Measurements from ENCODE around the gene COP1.

Gene COP1

DNA sequence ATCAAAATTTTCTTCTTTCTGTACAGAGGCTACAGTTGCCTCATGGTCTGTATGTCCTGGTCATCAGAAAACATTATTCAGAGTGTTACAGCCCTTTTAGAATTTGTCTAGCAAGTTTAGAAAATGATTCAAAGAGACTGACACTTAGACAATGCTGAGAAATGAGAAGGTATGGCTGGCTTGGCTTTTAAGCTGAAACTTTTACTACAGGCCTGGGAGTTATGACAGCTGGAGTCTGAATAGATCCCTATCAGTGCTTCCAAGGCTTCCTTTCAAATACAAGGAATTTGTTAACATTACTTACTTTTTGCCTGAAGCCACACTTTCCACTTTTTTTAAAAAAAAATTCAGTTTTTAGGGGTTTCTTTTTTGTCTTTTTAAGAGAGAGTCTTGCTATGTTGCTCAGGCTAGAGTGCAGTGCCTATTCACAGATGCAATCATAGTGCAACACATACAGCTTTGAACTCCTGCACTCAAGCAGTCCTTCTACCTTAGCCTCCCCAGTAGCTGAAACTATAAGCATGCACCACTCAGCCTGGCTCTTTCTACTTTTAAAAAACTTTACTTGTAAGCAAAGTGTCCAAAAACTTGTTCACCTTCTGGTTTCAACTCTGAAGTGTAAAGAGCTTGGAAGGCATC, 10.5 kb upstream of the COP1 start:
- no peak for TF ChIP-seq CTCF (IDR thresholded peaks at IDR 0.05; ENCODE audit: low read depth, low read length)
- TF ChIP-seq MYC (IDR thresholded peaks at IDR 0.05; ENCODE audit: low read depth, low read length): no peak
- TF ChIP-seq, protein P1, sequence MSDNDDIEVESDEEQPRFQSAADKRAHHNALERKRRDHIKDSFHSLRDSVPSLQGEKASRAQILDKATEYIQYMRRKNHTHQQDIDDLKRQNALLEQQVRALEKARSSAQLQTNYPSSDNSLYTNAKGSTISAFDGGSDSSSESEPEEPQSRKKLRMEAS (IDR thresholded peaks at IDR 0.05; ENCODE audit: low read depth, low read length): no peak
- TF ChIP-seq POLR2A (IDR thresholded peaks at IDR 0.05; ENCODE audit: extremely low read depth, insufficient read length): no peak
- DNase-seq (ENCODE audit: low read depth): no peak
- H3K4me3 ChIP-seq (ENCODE audit: low read depth, low read length): no peak overlapping the region

- TF ChIP-seq POLR2A (IDR thresholded peaks at IDR 0.05; ENCODE audit: extremely low read depth, insufficient read length) (no peak), CTCF (IDR thresholded peaks at IDR 0.05; ENCODE audit: low read depth, low read length) (no peak), MYC (IDR thresholded peaks at IDR 0.05; ENCODE audit: low read depth, low read length) (no peak)
- TF ChIP-seq, protein P1 (IDR thresholded peaks at IDR 0.05; ENCODE audit: low read depth, low read length): no peak
- no peak for DNase-seq (ENCODE audit: low read depth)
- no peak overlapping the region for H3K4me3 ChIP-seq (ENCODE audit: low read depth, low read length)
These were observed 8.9 kb upstream of the COP1 start for GRCh38 chr1:176216031-176216430.

- TF ChIP-seq, protein P1 (IDR thresholded peaks at IDR 0.05; ENCODE audit: low read depth, low read length): no peak
- no peak for TF ChIP-seq POLR2A (IDR thresholded peaks at IDR 0.05; ENCODE audit: extremely low read depth, insufficient read length)
- no peak for TF ChIP-seq MYC (IDR thresholded peaks at IDR 0.05; ENCODE audit: low read depth, low read length)
- TF ChIP-seq CTCF (IDR thresholded peaks at IDR 0.05; ENCODE audit: low read depth, low read length): no peak
- DNase-seq (ENCODE audit: low read depth): peak; percentile 59
- no peak overlapping the region for H3K4me3 ChIP-seq (ENCODE audit: low read depth, low read length)
These were observed 4.5 kb upstream of the COP1 start for GRCh38 chr1:176211396-176212165.

GRCh38 chr1:176208034-176208433, 948 bp upstream of the COP1 start:
- no peak for DNase-seq (ENCODE audit: low read depth)
- no peak for TF ChIP-seq MYC (IDR thresholded peaks at IDR 0.05; ENCODE audit: low read depth, low read length)
- TF ChIP-seq POLR2A (IDR thresholded peaks at IDR 0.05; ENCODE audit: extremely low read depth, insufficient read length): no peak
- TF ChIP-seq CTCF (IDR thresholded peaks at IDR 0.05; ENCODE audit: low read depth, low read length): no peak
- TF ChIP-seq, protein P1 (IDR thresholded peaks at IDR 0.05; ENCODE audit: low read depth, low read length): no peak
- H3K4me3 ChIP-seq (ENCODE audit: low read depth, low read length): peak overlapping the region; percentile 76

DNA sequence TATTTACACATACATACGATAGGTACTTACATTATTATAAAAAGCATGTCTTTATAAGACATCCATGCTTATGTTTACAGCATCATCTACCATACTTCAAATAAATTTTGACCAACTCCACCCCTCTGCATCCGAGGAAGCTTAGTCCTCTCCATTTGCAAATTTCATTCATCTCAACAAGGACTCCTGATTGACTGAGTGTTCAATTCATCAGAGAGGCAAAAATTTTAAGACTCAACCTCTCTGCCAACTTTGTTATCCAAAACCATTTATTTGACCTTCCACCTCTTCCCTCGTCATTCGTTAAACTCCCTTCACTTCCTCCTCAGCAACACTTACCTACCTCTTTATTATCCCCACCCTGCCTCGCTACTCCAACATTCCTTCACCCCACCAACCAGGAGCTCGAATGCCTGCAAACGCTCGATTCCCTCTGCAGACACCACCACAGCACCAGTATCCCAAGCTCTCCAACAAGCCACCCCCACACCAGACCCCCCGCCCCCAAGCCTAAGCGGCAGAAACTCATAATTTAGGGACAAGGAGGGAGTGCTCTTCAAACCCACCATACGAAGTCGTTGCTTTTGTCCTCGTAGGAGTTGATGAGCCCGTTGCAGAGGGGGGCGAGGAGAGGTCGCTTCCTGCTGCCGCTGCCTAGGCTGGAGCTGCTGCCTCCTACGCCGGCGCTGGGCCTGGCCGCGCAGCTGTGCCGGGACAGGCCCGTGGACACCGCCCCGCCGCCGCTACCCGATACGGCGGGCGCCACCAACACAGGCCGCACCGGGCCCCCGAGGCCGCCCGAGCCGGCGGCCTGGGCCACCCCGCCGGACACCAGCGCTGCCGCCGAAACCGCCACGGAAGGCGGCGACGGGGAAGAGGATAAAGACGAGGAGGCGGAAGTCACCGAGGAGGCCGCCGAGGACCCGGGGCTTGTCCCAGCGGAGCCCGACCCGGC, 803 bp downstream of the COP1 start:
- TF ChIP-seq CTCF (IDR thresholded peaks at IDR 0.05; ENCODE audit: low read depth, low read length): no peak
- TF ChIP-seq, protein P1 (IDR thresholded peaks at IDR 0.05; ENCODE audit: low read depth, low read length): no peak
- TF ChIP-seq MYC (IDR thresholded peaks at IDR 0.05; ENCODE audit: low read depth, low read length): no peak
- TF ChIP-seq POLR2A (IDR thresholded peaks at IDR 0.05; ENCODE audit: extremely low read depth, insufficient read length): no peak
- peak overlapping the region; percentile 96 for H3K4me3 ChIP-seq (ENCODE audit: low read depth, low read length)
- peak; percentile 65 for DNase-seq (ENCODE audit: low read depth)

All from NB4 (cell line).